ENCODE results near the gene SAMD4A.

SAMD4A gene

GRCh38 chr14:54785136-54785777 lies 218.3 kb downstream of the SAMD4A start:
- no peak overlapping the region for H3K4me3 ChIP-seq (ENCODE audit: low read length)
- DNase-seq (ENCODE audit: low read depth) = no peak
- TF ChIP-seq, protein P1, sequence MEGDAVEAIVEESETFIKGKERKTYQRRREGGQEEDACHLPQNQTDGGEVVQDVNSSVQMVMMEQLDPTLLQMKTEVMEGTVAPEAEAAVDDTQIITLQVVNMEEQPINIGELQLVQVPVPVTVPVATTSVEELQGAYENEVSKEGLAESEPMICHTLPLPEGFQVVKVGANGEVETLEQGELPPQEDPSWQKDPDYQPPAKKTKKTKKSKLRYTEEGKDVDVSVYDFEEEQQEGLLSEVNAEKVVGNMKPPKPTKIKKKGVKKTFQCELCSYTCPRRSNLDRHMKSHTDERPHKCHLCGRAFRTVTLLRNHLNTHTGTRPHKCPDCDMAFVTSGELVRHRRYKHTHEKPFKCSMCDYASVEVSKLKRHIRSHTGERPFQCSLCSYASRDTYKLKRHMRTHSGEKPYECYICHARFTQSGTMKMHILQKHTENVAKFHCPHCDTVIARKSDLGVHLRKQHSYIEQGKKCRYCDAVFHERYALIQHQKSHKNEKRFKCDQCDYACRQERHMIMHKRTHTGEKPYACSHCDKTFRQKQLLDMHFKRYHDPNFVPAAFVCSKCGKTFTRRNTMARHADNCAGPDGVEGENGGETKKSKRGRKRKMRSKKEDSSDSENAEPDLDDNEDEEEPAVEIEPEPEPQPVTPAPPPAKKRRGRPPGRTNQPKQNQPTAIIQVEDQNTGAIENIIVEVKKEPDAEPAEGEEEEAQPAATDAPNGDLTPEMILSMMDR (IDR thresholded peaks at IDR 0.05; ENCODE audit: insufficient read depth, low read depth, low read length, missing control alignments) = no peak

GRCh38 chr14:54785778-54786770 lies 219.1 kb downstream of the SAMD4A start:
- H3K4me3 ChIP-seq (ENCODE audit: low read length) = no peak overlapping the region
- DNase-seq (ENCODE audit: low read depth) = no peak
- TF ChIP-seq, protein P1 (IDR thresholded peaks at IDR 0.05; ENCODE audit: insufficient read depth, low read depth, low read length, missing control alignments) = no peak

DNA sequence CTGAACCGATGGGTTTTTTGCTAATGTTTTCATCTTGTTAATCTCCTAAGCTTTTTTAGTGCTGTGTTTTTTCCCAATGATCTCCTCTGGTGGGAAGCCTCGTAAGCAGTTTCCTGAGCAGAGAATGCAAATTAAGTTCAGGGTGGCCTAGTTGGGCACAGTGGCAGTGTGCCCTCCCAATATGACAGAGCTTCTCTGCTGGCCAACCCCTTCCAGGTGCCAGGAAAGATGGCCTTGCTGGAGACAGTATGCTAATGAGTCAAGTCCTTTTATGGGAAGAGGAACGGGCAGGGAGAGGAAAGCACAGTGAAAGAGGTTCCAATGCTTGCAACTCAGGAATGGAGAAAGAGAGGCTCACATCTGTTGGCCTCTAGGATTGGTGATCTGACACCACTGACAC lies 219.9 kb downstream of the SAMD4A start:
- TF ChIP-seq, protein P1 (IDR thresholded peaks at IDR 0.05; ENCODE audit: insufficient read depth, low read depth, low read length, missing control alignments) = no peak
- no peak for DNase-seq (ENCODE audit: low read depth)
- H3K4me3 ChIP-seq (ENCODE audit: low read length) = no peak overlapping the region

DNA sequence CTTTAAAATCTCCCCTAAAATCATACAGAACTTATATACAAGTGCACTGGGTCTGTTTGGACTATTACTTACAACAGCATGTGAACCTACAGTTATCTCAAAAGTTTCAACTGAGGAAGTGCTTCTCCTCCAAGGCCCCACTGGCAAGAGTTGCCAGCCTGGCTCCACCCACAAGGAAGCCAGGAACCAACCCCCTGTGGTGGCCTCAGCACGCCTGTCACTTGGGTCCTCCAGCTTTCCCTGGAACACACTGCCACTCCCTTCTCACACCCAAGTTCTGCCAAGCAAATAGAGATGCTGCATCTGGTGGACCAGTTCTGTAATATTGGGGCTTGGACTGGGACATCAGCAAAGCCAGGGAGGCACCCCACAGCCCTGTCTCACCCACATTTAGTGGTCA lies 220.3 kb downstream of the SAMD4A start:
- TF ChIP-seq, protein P1 (IDR thresholded peaks at IDR 0.05; ENCODE audit: insufficient read depth, low read depth, low read length, missing control alignments) = no peak
- no peak overlapping the region for H3K4me3 ChIP-seq (ENCODE audit: low read length)
- no peak for DNase-seq (ENCODE audit: low read depth)

- no peak for DNase-seq (ENCODE audit: low read depth)
- H3K4me3 ChIP-seq (ENCODE audit: low read length) = no peak overlapping the region
- TF ChIP-seq, protein P1 (IDR thresholded peaks at IDR 0.05; ENCODE audit: insufficient read depth, low read depth, low read length, missing control alignments) = no peak
These were observed 221.8 kb downstream of the SAMD4A start for GRCh38 chr14:54788701-54789100.

DNA sequence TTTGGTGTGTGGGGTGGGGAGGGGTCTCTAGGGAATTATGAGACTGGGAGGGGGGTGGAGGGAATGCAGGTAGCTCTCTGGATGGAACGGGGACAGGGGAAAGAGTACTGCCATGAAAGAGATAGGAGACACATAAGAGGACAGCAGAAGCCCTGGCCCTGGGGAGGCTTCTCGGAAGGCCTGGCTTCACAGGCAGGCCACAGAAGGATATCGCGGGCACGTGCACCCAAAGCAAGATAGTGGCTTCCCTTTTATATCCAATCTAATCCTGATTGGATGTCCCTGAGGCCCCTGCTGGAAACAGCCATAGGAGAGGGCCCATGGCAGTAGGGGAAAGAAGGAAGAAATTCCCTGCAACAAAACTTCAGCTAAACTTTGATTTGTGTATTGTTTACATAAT lies 222.2 kb downstream of the SAMD4A start:
- DNase-seq (ENCODE audit: low read depth) = no peak
- TF ChIP-seq, protein P1 (IDR thresholded peaks at IDR 0.05; ENCODE audit: insufficient read depth, low read depth, low read length, missing control alignments) = no peak
- no peak overlapping the region for H3K4me3 ChIP-seq (ENCODE audit: low read length)
